SK-N-MC (cell line): ENCODE results near the gene EPAS1.

Experiments used
- DNase-seq: peaks from one replicate; pipeline ENCODE4 v3.0.0-alpha.2; 2011; ENCODE audit warnings: low read depth, low spot score
- H3K27ac ChIP-seq: fragments of 200-600 bp; sonication (generic); 2 replicates; pipeline ENCODE4 v1.5.1; 2016; ENCODE audit warnings: mixed run types
- H3K36me3 ChIP-seq: fragments of 200-600 bp; sonication (generic); 2 replicates; pipeline ENCODE4 v1.6.1; 2017; ENCODE audit warnings: antibody characterized with exemption, low read length, mixed read lengths; ENCODE audit not compliant: insufficient read depth
- H3K4me3 ChIP-seq: fragments of 200-600 bp; sonication (generic); 2 replicates; pipeline ENCODE4 v1.5.1; 2016
- H3K9ac ChIP-seq: fragments of 200-600 bp; sonication (generic); 2 replicates; pipeline ENCODE4 v1.8.0; 2017; ENCODE audit warnings: mixed run types, mixed read lengths; ENCODE audit not compliant: insufficient read length
- H3K9me3 ChIP-seq: fragments of 200-600 bp; sonication (generic); 2 replicates; pipeline ENCODE4 v1.6.1; 2017; ENCODE audit warnings: low read depth, mild to moderate bottlenecking, antibody characterized with exemption, low read length, moderate library complexity, mixed read lengths
- EZH2 ChIP-seq: fragments of 200-600 bp; sonication (generic); IDR thresholded peaks from one replicate; pipeline ENCODE4 v1.6.1; 2017; ENCODE audit warnings: antibody characterized with exemption
- FOXP2 ChIP-seq: optimal IDR thresholded peaks from 2 replicates; pipeline ENCODE3; 2011; ENCODE audit warnings: mild to moderate bottlenecking, moderate library complexity; ENCODE audit not compliant: insufficient read depth; ENCODE audit errors: extremely low read length, control extremely low read depth
- POLR2AphosphoS5 ChIP-seq: IDR thresholded peaks from 2 replicates; pipeline ENCODE4 v1.6.1; 2012; ENCODE audit warnings: mild to moderate bottlenecking, low read depth, low read length, borderline replicate concordance

EPAS1 gene

GRCh38 chr2:46351750-46352138, 54.5 kb downstream of the EPAS1 start:
- H3K27ac ChIP-seq, result no peak overlapping the region
- no peaks in the 10 kb centered on the region for H3K36me3 ChIP-seq
- no peak overlapping the region for H3K4me3 ChIP-seq
- H3K9me3 ChIP-seq, result no peaks in the 10 kb centered on the region
- TF ChIP-seq POLR2AphosphoS5, result no peak
- no peak for TF ChIP-seq FOXP2
- TF ChIP-seq EZH2, result no peak
- H3K9ac ChIP-seq, result no peak overlapping the region
- no peak for DNase-seq

- Histone ChIP-seq H3K9ac (no peak overlapping the region), H3K4me3 (no peak overlapping the region), H3K27ac (no peak overlapping the region), H3K36me3 (no peaks in the 10 kb centered on the region), H3K9me3 (no peaks in the 10 kb centered on the region)
- DNase-seq, result no peak
- no peak for TF ChIP-seq EZH2
- TF ChIP-seq POLR2AphosphoS5, result no peak
- TF ChIP-seq FOXP2, result no peak
Measured at GRCh38 chr2:46352621-46353020, 55.4 kb downstream of the EPAS1 start.

- no peak overlapping the region for H3K27ac ChIP-seq
- H3K4me3 ChIP-seq, result no peak overlapping the region
- no peak for DNase-seq
- H3K9me3 ChIP-seq, result no peaks in the 10 kb centered on the region
- H3K9ac ChIP-seq, result no peak overlapping the region
- no peak for TF ChIP-seq FOXP2
- TF ChIP-seq EZH2, result no peak
- TF ChIP-seq POLR2AphosphoS5, result no peak
- no peaks in the 10 kb centered on the region for H3K36me3 ChIP-seq
Measured at GRCh38 chr2:46353509-46353908, 56.3 kb downstream of the EPAS1 start.

- Histone ChIP-seq H3K9ac (no peak overlapping the region), H3K9me3 (no peaks in the 10 kb centered on the region), H3K4me3 (no peak overlapping the region), H3K27ac (no peak overlapping the region), H3K36me3 (no peaks in the 10 kb centered on the region)
- no peak for DNase-seq
- no peak for TF ChIP-seq EZH2
- TF ChIP-seq FOXP2, result no peak
- TF ChIP-seq POLR2AphosphoS5, result no peak
Measured at GRCh38 chr2:46355756-46356155, 58.5 kb downstream of the EPAS1 start.

- H3K27ac ChIP-seq, result no peak overlapping the region
- TF ChIP-seq POLR2AphosphoS5 (no peak), FOXP2 (no peak), EZH2 (no peak)
- H3K4me3 ChIP-seq, result no peak overlapping the region
- no peak for DNase-seq
- H3K36me3 ChIP-seq, result no peaks in the 10 kb centered on the region
- H3K9ac ChIP-seq, result no peak overlapping the region
- H3K9me3 ChIP-seq, result no peaks in the 10 kb centered on the region
Measured at GRCh38 chr2:46356991-46357390, 59.8 kb downstream of the EPAS1 start.

- H3K4me3 ChIP-seq, result no peak overlapping the region
- no peak for DNase-seq
- H3K36me3 ChIP-seq, result no peaks in the 10 kb centered on the region
- TF ChIP-seq EZH2 (no peak), POLR2AphosphoS5 (no peak), FOXP2 (no peak)
- H3K9me3 ChIP-seq, result no peaks in the 10 kb centered on the region
- no peak overlapping the region for H3K27ac ChIP-seq
- no peak overlapping the region for H3K9ac ChIP-seq
Measured at GRCh38 chr2:46358713-46359112, 61.5 kb downstream of the EPAS1 start.

- H3K9me3 ChIP-seq, result no peaks in the 10 kb centered on the region
- no peaks in the 10 kb centered on the region for H3K36me3 ChIP-seq
- no peak for DNase-seq
- TF ChIP-seq EZH2 (no peak), POLR2AphosphoS5 (no peak), FOXP2 (no peak)
- no peak overlapping the region for H3K9ac ChIP-seq
- H3K4me3 ChIP-seq, result no peak overlapping the region
- H3K27ac ChIP-seq, result no peak overlapping the region
Measured at GRCh38 chr2:46360303-46360702, 63.1 kb downstream of the EPAS1 start.

- no peak for DNase-seq
- no peak for TF ChIP-seq EZH2
- TF ChIP-seq FOXP2, result no peak
- no peak for TF ChIP-seq POLR2AphosphoS5
- H3K36me3 ChIP-seq, result no peaks in the 10 kb centered on the region
- no peak overlapping the region for H3K4me3 ChIP-seq
- no peak overlapping the region for H3K27ac ChIP-seq
- no peak overlapping the region for H3K9ac ChIP-seq
- H3K9me3 ChIP-seq, result no peaks in the 10 kb centered on the region
Measured at GRCh38 chr2:46361920-46362666, 64.9 kb downstream of the EPAS1 start.

GRCh38 chr2:46362667-46363012, 65.4 kb downstream of the EPAS1 start:
- H3K36me3 ChIP-seq, result no peaks in the 10 kb centered on the region
- H3K9ac ChIP-seq, result no peak overlapping the region
- no peak overlapping the region for H3K4me3 ChIP-seq
- H3K9me3 ChIP-seq, result no peaks in the 10 kb centered on the region
- no peak for DNase-seq
- no peak overlapping the region for H3K27ac ChIP-seq
- no peak for TF ChIP-seq POLR2AphosphoS5
- no peak for TF ChIP-seq FOXP2
- TF ChIP-seq EZH2, result no peak
